Measurements from ENCODE around the gene TTC19.

Gene TTC19

DNA sequence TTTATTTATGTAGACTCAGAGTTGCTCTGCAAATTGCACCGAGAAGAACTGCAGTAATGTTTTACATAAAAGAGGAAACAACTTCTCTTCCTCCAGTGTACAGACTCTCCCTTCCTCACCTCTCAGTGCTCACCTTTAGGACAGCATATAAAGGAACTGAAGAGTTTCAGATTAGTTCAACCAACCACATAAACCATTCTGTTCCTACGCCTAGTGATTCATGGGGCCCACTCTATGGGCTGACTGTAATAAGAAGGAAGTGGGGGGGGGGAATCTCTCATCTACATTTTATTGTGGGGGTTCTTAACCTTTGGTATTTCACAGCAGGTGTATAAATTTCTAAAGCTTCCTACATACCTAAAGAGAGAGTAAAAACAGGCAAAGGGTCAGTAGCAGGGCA, 18.4 kb upstream of the TTC19 start:
- no peak overlapping the region for H3K4me3 ChIP-seq (ENCODE audit: control insufficient read depth, low read depth, low read length)
- no peak for DNase-seq (ENCODE audit: low read depth)
- TF ChIP-seq, protein P1, sequence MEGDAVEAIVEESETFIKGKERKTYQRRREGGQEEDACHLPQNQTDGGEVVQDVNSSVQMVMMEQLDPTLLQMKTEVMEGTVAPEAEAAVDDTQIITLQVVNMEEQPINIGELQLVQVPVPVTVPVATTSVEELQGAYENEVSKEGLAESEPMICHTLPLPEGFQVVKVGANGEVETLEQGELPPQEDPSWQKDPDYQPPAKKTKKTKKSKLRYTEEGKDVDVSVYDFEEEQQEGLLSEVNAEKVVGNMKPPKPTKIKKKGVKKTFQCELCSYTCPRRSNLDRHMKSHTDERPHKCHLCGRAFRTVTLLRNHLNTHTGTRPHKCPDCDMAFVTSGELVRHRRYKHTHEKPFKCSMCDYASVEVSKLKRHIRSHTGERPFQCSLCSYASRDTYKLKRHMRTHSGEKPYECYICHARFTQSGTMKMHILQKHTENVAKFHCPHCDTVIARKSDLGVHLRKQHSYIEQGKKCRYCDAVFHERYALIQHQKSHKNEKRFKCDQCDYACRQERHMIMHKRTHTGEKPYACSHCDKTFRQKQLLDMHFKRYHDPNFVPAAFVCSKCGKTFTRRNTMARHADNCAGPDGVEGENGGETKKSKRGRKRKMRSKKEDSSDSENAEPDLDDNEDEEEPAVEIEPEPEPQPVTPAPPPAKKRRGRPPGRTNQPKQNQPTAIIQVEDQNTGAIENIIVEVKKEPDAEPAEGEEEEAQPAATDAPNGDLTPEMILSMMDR (IDR thresholded peaks at IDR 0.05; ENCODE audit: control insufficient read depth, insufficient read depth, low read depth, low read length, missing control alignments) = no peak

- TF ChIP-seq, protein P1 (IDR thresholded peaks at IDR 0.05; ENCODE audit: control insufficient read depth, insufficient read depth, low read depth, low read length, missing control alignments) = no peak
- H3K4me3 ChIP-seq (ENCODE audit: control insufficient read depth, low read depth, low read length) = no peak overlapping the region
- DNase-seq (ENCODE audit: low read depth) = peak; percentile 8
These were observed 17.7 kb upstream of the TTC19 start for GRCh38 chr17:15981646-15982580.

GRCh38 chr17:15996322-15996721, 3.3 kb upstream of the TTC19 start:
- DNase-seq (ENCODE audit: low read depth) = no peak
- H3K4me3 ChIP-seq (ENCODE audit: control insufficient read depth, low read depth, low read length) = no peak overlapping the region
- TF ChIP-seq, protein P1 (IDR thresholded peaks at IDR 0.05; ENCODE audit: control insufficient read depth, insufficient read depth, low read depth, low read length, missing control alignments) = no peak

DNA sequence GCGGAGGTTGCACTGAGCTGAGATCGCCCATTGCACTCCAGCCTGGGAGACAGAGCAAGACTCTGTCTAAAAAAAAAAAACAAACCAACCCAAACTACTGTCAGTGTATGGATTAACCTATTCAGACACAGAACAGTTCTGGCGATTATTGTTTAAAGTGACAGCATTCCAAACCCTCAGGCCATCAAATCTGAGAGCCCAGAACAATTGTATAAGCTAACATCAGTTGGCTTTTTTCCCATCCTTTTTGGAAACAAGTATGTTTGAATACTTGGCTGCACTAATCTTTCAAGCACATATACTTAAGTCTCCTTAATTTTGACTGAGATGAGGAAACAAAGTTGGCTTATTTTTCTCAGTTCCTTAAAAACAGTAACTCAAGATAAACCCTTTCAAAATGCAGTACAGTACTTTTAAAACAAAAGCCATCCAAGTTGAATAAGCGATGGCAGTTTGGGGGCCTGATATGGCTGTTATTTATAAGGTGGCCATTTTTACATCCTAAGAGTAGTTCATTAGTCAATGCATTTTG, 1.5 kb upstream of the TTC19 start:
- TF ChIP-seq, protein P1 (IDR thresholded peaks at IDR 0.05; ENCODE audit: control insufficient read depth, insufficient read depth, low read depth, low read length, missing control alignments) = no peak
- no peak overlapping the region for H3K4me3 ChIP-seq (ENCODE audit: control insufficient read depth, low read depth, low read length)
- DNase-seq (ENCODE audit: low read depth) = no peak

GRCh38 chr17:15999974-16000827, 577 bp downstream of the TTC19 start:
- peak overlapping the region; percentile 70 for H3K4me3 ChIP-seq (ENCODE audit: control insufficient read depth, low read depth, low read length)
- DNase-seq (ENCODE audit: low read depth) = no peak

More at GRCh38 chr17:15999974-16000827, 577 bp downstream of the TTC19 start:
- TF ChIP-seq, protein P1 (IDR thresholded peaks at IDR 0.05; ENCODE audit: control insufficient read depth, insufficient read depth, low read depth, low read length, missing control alignments) = no peak

All from AG09309 (cell line).